Omental fat pad (tissue), 4 donors: ENCODE results near the gene TLCD1. TPM values are rescaled to one million over a fixed set of nuclear protein-coding genes. Genes with fewer than 3 reads are reported as not detected.
A peak's percentile ranks its signal among the peaks of the same experiment; 100 is the strongest.

ENCODE experiments used
- ATAC-seq: fragments of 150-250 bp; one replicate; pipeline ENCODE4 v1.9.1; 2016; ENCODE audit warnings: mild to moderate bottlenecking, moderate library complexity; ENCODE audit not compliant: low FRiP score
- DNase-seq: peaks from one replicate; pipeline ENCODE4 v3.0.0-alpha.2; 2019; ENCODE audit warnings: low spot score
- CTCF ChIP-seq, 3 donors: fragments of 450-650 bp; IDR thresholded peaks; one replicate each; pipeline ENCODE4 v1.5.1; 2016 to 2017; ENCODE audit warnings: antibody characterized with exemption in 3 of 3, mild to moderate bottlenecking in 3 of 3, moderate library complexity in 2 of 3
- total RNA-seq, 4 donors: library from RNA; depleted of rRNA; stranded (reverse); fragments of >200 nt; gene quantifications; one replicate each; pipeline ENCODE4 v1.1.0, GENCODE V29; 2016

The TLCD1 gene
- total RNA-seq, 4 donors from 2014 or later, result 2.1 to 5.2 (median 3.6) TPM; not detected in 1

- ATAC-seq (no peak), DNase-seq (no peak)
- TF ChIP-seq CTCF (IDR thresholded peaks at IDR 0.05), result no peak
Measured at GRCh38 chr17:28760601-28761562, 34.8 kb upstream of the TLCD1 start.

- DNase-seq (no peak), ATAC-seq (peak; percentile 10)
- TF ChIP-seq CTCF (IDR thresholded peaks at IDR 0.05), result no peak
Measured at GRCh38 chr17:28759256-28759865, 33.3 kb upstream of the TLCD1 start.

- no peak for TF ChIP-seq CTCF (IDR thresholded peaks at IDR 0.05)
- ATAC-seq (peak; percentile 35), DNase-seq (no peak)
Measured at GRCh38 chr17:28758411-28759121, 32.5 kb upstream of the TLCD1 start.

- no peak for TF ChIP-seq CTCF (IDR thresholded peaks at IDR 0.05)
- ATAC-seq, result no peak
- no peak for DNase-seq
Measured at GRCh38 chr17:28756049-28756804, 30.2 kb upstream of the TLCD1 start.

GRCh38 chr17:28755486-28755885, 29.5 kb upstream of the TLCD1 start:
- no peak for ATAC-seq
- TF ChIP-seq CTCF (IDR thresholded peaks at IDR 0.05), result no peak
- no peak for DNase-seq

- TF ChIP-seq CTCF (IDR thresholded peaks at IDR 0.05), result no peak
- ATAC-seq, result no peak
- no peak for DNase-seq
Measured at GRCh38 chr17:28751600-28752366, 25.8 kb upstream of the TLCD1 start.
